Vagina (tissue), 2 donors: ENCODE results near the gene HMBS.

ENCODE experiments used
- POLR2A ChIP-seq, 2 donors: fragments of 450-650 bp; IDR thresholded peaks; one replicate each; pipeline ENCODE4 v1.6.1; 2017; ENCODE audit warnings: antibody characterized with exemption in 2 of 2, mild to moderate bottlenecking in 2 of 2, moderate library complexity in 2 of 2
- POLR2AphosphoS5 ChIP-seq, 2 donors: sonication (generic); formaldehyde crosslinking; IDR thresholded peaks; one replicate each; pipeline ENCODE4 v1.9.0; 2017; ENCODE audit warnings: antibody characterized with exemption in 2 of 2, mild to moderate bottlenecking in 2 of 2, low read depth in 1 of 2; ENCODE audit not compliant: insufficient read depth in 1 of 2

- TF ChIP-seq POLR2A (IDR thresholded peaks at IDR 0.05), result no peak
- no peak for TF ChIP-seq POLR2AphosphoS5 (IDR thresholded peaks at IDR 0.05; ENCODE audit: insufficient read depth in 1 of 2, low read depth in 1 of 2)
Observed at GRCh38 chr11:119130662-119131061, 46.0 kb downstream of the HMBS start.
